Neural cell (in vitro differentiated cells): Measurements from ENCODE around the gene PIK3C2G. TPM values are rescaled to one million over a fixed set of nuclear protein-coding genes. Genes with fewer than 3 reads are reported as not detected.

Experiments used
- H2AFZ ChIP-seq: fragments of 200-600, 300-800 bp; sonication (generic), shearing (Covaris generic); 2 replicates; pipeline ENCODE4 v1.6.0; 2014; ENCODE audit warnings: low read depth, mild to moderate bottlenecking, antibody characterized with exemption, low read length, moderate library complexity
- H3F3A ChIP-seq: fragments of 200-600 bp; shearing (Covaris generic); 2 replicates; pipeline ENCODE4 v1.6.1; 2016; ENCODE audit warnings: mild to moderate bottlenecking, moderate library complexity, mixed read lengths, antibody characterized with exemption, low read length; ENCODE audit not compliant: insufficient read depth, poor library complexity, severe bottlenecking
- H3K27ac ChIP-seq: fragments of 200-600, 300-800 bp; sonication (generic), shearing (Covaris generic); 2 replicates; pipeline ENCODE4 v1.5.1; 2014; ENCODE audit warnings: mild to moderate bottlenecking, low read length, moderate library complexity
- H3K27me3 ChIP-seq: fragments of 300-800, 200-600 bp; sonication (generic), shearing (Covaris generic); 2 replicates; pipeline ENCODE4 v1.6.0; 2014; ENCODE audit warnings: mild to moderate bottlenecking, low read depth, low read length, moderate library complexity; ENCODE audit not compliant: insufficient read depth
- H3K36me3 ChIP-seq: fragments of 300-800, 200-600 bp; sonication (generic), shearing (Covaris generic); 2 replicates; pipeline ENCODE4 v1.5.1; 2014; ENCODE audit warnings: mild to moderate bottlenecking, antibody characterized with exemption, low read length, moderate library complexity; ENCODE audit not compliant: insufficient read depth
- H3K4me2 ChIP-seq: fragments of 300-800, 200-600 bp; sonication (generic), shearing (Covaris generic); 2 replicates; pipeline ENCODE4 v1.6.0; 2014; ENCODE audit warnings: mild to moderate bottlenecking, low read length
- H3K4me3 ChIP-seq: fragments of 300-800, 200-600 bp; sonication (generic), shearing (Covaris generic); 2 replicates; pipeline ENCODE4 v1.5.1; 2014; ENCODE audit warnings: mild to moderate bottlenecking, low read length, moderate library complexity
- H3K79me2 ChIP-seq: fragments of 200-600 bp; shearing (Covaris generic); replicated peaks from 2 replicates; pipeline ENCODE4 v1.6.0; 2014; ENCODE audit warnings: mild to moderate bottlenecking, low read length, moderate library complexity; ENCODE audit not compliant: insufficient read depth
- H3K9ac ChIP-seq: fragments of 300-800, 200-600 bp; sonication (generic), shearing (Covaris generic); 2 replicates; pipeline ENCODE4 v1.6.1; 2016; ENCODE audit warnings: mild to moderate bottlenecking, low read length, mixed read lengths
- H3K9me2 ChIP-seq: fragments of 200-600 bp; shearing (Covaris generic); 2 replicates; pipeline ENCODE4 v1.6.1; 2016; ENCODE audit warnings: mild to moderate bottlenecking, low read length, mixed read lengths; ENCODE audit not compliant: insufficient read depth
- H3K9me3 ChIP-seq: fragments of 200-600, 300-800 bp; sonication (generic), shearing (Covaris generic); 2 replicates; pipeline ENCODE4 v1.6.1; 2016; ENCODE audit warnings: mild to moderate bottlenecking, mixed run types, low read length, moderate library complexity, mixed read lengths
- H4K20me1 ChIP-seq: fragments of 200-600 bp; shearing (Covaris generic); 2 replicates; pipeline ENCODE4 v1.6.1; 2016; ENCODE audit warnings: mild to moderate bottlenecking, mixed run types; ENCODE audit not compliant: insufficient read depth
- CTCF ChIP-seq: fragments of 450-650 bp; IDR thresholded peaks from 2 replicates; pipeline ENCODE4 v1.5.1; 2014; ENCODE audit warnings: antibody characterized with exemption, mild to moderate bottlenecking, moderate library complexity; ENCODE audit not compliant: poor library complexity, severe bottlenecking
- EP300 ChIP-seq: fragments of 450-650 bp; conservative IDR thresholded peaks from 2 replicates; pipeline ENCODE4 v1.6.1; 2014; ENCODE audit warnings: antibody characterized with exemption, mild to moderate bottlenecking, moderate library complexity; ENCODE audit not compliant: poor library complexity, severe bottlenecking
- EZH2 ChIP-seq: fragments of 200-600, 300-800 bp; shearing (Covaris generic), sonication (generic); IDR thresholded peaks from 2 replicates; pipeline ENCODE4 v1.6.1; 2014; ENCODE audit warnings: antibody characterized with exemption, low read length, borderline replicate concordance, mild to moderate bottlenecking; ENCODE audit not compliant: insufficient read depth, poor library complexity, severe bottlenecking
- MXI1 ChIP-seq: fragments of 450-650 bp; conservative IDR thresholded peaks from 2 replicates; pipeline ENCODE4 v1.6.1; 2014; ENCODE audit warnings: antibody characterized with exemption, mild to moderate bottlenecking; ENCODE audit not compliant: poor library complexity, severe bottlenecking
- POLR2AphosphoS5 ChIP-seq: IDR thresholded peaks from 2 replicates; pipeline ENCODE4 v1.6.1; 2012
- RAD21 ChIP-seq: fragments of 450-650 bp; conservative IDR thresholded peaks from 2 replicates; pipeline ENCODE4 v1.6.1; 2014; ENCODE audit warnings: antibody characterized with exemption, mild to moderate bottlenecking, moderate library complexity
- REST ChIP-seq: IDR thresholded peaks from 2 replicates; pipeline ENCODE4 v1.6.1; 2012; ENCODE audit warnings: borderline replicate concordance
- SMC3 ChIP-seq: fragments of 450-650 bp; conservative IDR thresholded peaks from 2 replicates; pipeline ENCODE4 v1.6.1; 2014; ENCODE audit warnings: antibody characterized with exemption, mild to moderate bottlenecking, moderate library complexity; ENCODE audit not compliant: poor library complexity
- TAF1 ChIP-seq: IDR thresholded peaks from 2 replicates; pipeline ENCODE4 v1.6.1; 2012; ENCODE audit warnings: low read depth
- polyA plus RNA-seq: library from polyadenylated mRNA; depleted of rRNA; stranded (reverse); fragments of >200 nt; gene quantifications from 2 replicates; pipeline ENCODE4 v1.2.3, GENCODE V29; 2014

Gene PIK3C2G
- polyA plus RNA-seq, 1 donor from 2014 or later: not detected

- TF ChIP-seq MXI1: no peak
- Histone ChIP-seq H3K9me3 (no peaks in the 10 kb centered on the region), H3K79me2 (no peaks in the 10 kb centered on the region), H3K27me3 (no peaks in the 10 kb centered on the region), H3K9me2 (no peaks in the 10 kb centered on the region), H3K9ac (no peak overlapping the region), H2AFZ (no peak overlapping the region), H3F3A (no peaks in the 10 kb centered on the region), H3K4me3 (no peak overlapping the region), H4K20me1 (no peaks in the 10 kb centered on the region), H3K4me2 (no peak overlapping the region), H3K36me3 (no peaks in the 10 kb centered on the region), H3K27ac (no peak overlapping the region)
These were observed 96.8 kb downstream of the PIK3C2G start for GRCh38 chr12:18358077-18358476.

GRCh38 chr12:18358930-18359329 is 97.6 kb downstream of the PIK3C2G start:
- H3K9me2 ChIP-seq: no peaks in the 10 kb centered on the region
- H2AFZ ChIP-seq: no peak overlapping the region
- H3K4me2 ChIP-seq: no peak overlapping the region
- H3K27me3 ChIP-seq: no peaks in the 10 kb centered on the region
- H3K36me3 ChIP-seq: no peaks in the 10 kb centered on the region
- H3K9me3 ChIP-seq: no peaks in the 10 kb centered on the region
- H4K20me1 ChIP-seq: no peaks in the 10 kb centered on the region
- H3K4me3 ChIP-seq: no peak overlapping the region
- H3K79me2 ChIP-seq: no peaks in the 10 kb centered on the region
- TF ChIP-seq SMC3 (no peak), TAF1 (no peak), POLR2AphosphoS5 (no peak)
- H3K27ac ChIP-seq: no peak overlapping the region
- no peaks in the 10 kb centered on the region for H3F3A ChIP-seq
- no peak overlapping the region for H3K9ac ChIP-seq

GRCh38 chr12:18361433-18361832 is 100.1 kb downstream of the PIK3C2G start:
- no peaks in the 10 kb centered on the region for H3K9me3 ChIP-seq
- H3K36me3 ChIP-seq: no peaks in the 10 kb centered on the region
- H3K27ac ChIP-seq: no peak overlapping the region
- H2AFZ ChIP-seq: no peak overlapping the region
- H3K79me2 ChIP-seq: no peaks in the 10 kb centered on the region
- H4K20me1 ChIP-seq: no peaks in the 10 kb centered on the region
- TF ChIP-seq REST: no peak
- no peak for TF ChIP-seq CTCF
- no peak for TF ChIP-seq EZH2
- TF ChIP-seq SMC3: no peak
- TF ChIP-seq MXI1: no peak
- TF ChIP-seq TAF1: no peak
- TF ChIP-seq POLR2AphosphoS5: no peak
- no peak for TF ChIP-seq RAD21
- no peak for TF ChIP-seq EP300
- H3K9ac ChIP-seq: no peak overlapping the region
- H3K9me2 ChIP-seq: no peaks in the 10 kb centered on the region
- H3K27me3 ChIP-seq: no peaks in the 10 kb centered on the region
- H3F3A ChIP-seq: no peaks in the 10 kb centered on the region
- H3K4me3 ChIP-seq: no peak overlapping the region
- no peak overlapping the region for H3K4me2 ChIP-seq
